ENCODE results near the gene GPR101. TPM values are rescaled to one million over a fixed set of nuclear protein-coding genes. Genes with fewer than 3 reads are reported as not detected.

GPR101 gene
- total RNA-seq, 1 donor from 2014 or later: not detected

DNA sequence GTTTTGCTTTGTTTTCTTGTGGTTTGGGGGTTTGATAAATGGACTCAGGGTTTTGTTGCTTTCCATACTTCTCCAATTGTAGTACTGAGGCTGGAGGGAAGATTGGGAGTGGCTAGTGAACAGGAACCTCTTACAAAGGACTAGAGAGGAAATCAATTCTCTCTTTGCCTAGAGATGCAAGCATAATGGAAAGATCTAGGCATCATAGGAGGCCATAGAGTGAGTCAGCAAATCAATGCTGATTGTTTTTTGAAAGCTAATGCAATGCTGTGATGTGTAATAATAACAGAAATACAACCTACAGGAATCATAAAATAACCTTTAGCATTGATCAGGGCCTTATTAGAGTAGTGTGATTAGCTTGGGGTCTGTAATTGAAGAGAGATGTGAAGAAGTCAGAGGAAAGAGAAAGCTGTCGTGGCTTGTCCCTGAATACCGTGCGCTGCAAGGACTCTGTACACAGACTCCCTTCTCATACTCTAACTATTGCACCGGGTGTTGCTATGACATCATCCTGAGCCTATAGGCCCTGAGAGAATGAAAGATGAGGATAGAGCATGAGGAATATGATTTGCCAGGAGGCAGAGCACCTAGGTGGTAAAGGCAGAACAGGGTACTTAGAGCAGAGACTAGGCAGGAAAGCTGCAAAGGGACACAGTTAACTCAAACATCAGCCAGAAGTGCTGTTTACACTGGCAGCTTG is 29.3 kb upstream of the GPR101 start:
- Mint-ChIP-seq H3K27ac (peak overlapping the region; percentile 25), H3K27me3 (peaks cover 2% of the 10 kb centered on the region), H3K9me3 (ENCODE audit: low read depth) (peaks cover 20% of the 10 kb centered on the region), H3K36me3 (ENCODE audit: insufficient read depth) (no peaks in the 10 kb centered on the region), H3K4me3 (ENCODE audit: low read depth) (no peak overlapping the region), H3K4me1 (ENCODE audit: low read depth) (peaks cover 9% of the 10 kb centered on the region)
- TF ChIP-seq, protein P1, sequence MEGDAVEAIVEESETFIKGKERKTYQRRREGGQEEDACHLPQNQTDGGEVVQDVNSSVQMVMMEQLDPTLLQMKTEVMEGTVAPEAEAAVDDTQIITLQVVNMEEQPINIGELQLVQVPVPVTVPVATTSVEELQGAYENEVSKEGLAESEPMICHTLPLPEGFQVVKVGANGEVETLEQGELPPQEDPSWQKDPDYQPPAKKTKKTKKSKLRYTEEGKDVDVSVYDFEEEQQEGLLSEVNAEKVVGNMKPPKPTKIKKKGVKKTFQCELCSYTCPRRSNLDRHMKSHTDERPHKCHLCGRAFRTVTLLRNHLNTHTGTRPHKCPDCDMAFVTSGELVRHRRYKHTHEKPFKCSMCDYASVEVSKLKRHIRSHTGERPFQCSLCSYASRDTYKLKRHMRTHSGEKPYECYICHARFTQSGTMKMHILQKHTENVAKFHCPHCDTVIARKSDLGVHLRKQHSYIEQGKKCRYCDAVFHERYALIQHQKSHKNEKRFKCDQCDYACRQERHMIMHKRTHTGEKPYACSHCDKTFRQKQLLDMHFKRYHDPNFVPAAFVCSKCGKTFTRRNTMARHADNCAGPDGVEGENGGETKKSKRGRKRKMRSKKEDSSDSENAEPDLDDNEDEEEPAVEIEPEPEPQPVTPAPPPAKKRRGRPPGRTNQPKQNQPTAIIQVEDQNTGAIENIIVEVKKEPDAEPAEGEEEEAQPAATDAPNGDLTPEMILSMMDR (IDR thresholded peaks at IDR 0.05; ENCODE audit: unreplicated experiment): no peak
- DNase-seq (ENCODE audit: low spot score, unreplicated experiment): no peak

DNA sequence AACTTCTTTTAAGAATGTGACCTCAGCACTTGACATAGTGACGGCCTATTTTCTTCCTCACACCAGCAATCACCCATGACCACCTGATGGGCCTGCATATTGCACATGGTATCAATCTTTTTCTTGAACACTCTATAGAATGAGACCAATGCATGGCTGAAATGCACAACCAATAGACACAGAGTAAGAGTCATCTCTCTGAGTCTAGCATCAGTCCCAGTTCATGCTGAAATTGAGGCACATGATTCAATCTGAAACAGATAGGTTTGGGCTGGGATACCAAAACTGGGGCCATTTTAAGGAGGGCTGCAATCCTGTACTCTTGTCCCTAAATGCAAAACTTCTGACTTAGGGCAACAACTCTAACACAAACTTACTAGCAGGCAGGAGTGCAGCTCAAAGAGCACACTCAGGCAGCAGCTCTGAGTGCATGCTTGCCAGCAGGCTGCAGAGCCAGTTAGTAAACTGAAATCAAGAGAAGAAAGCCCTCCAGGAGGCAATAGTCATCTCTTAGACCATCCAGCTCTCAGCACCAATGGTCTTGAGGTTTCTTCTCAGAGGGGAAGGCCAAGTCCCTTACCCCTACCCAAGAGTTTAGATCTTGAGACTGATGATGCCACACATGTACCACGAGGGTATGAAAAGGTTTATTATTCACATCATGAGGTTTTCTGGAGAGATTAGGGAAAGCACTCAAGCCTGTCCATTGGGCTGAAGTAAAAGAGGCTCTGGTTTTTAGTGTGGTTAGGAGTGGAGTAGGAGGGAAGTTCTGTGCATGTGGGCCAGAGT is 24.7 kb upstream of the GPR101 start:
- TF ChIP-seq, protein P1 (IDR thresholded peaks at IDR 0.05; ENCODE audit: unreplicated experiment): no peak
- no peak for DNase-seq (ENCODE audit: low spot score, unreplicated experiment)
- no peak overlapping the region for H3K4me3 Mint-ChIP-seq (ENCODE audit: low read depth)
- H3K27ac Mint-ChIP-seq: no peak overlapping the region
- H3K9me3 Mint-ChIP-seq (ENCODE audit: low read depth): peaks cover 18% of the 10 kb centered on the region
- no peaks in the 10 kb centered on the region for H3K36me3 Mint-ChIP-seq (ENCODE audit: insufficient read depth)
- peaks cover 32% of the 10 kb centered on the region for H3K27me3 Mint-ChIP-seq
- H3K4me1 Mint-ChIP-seq (ENCODE audit: low read depth): peaks cover 8% of the 10 kb centered on the region

DNA sequence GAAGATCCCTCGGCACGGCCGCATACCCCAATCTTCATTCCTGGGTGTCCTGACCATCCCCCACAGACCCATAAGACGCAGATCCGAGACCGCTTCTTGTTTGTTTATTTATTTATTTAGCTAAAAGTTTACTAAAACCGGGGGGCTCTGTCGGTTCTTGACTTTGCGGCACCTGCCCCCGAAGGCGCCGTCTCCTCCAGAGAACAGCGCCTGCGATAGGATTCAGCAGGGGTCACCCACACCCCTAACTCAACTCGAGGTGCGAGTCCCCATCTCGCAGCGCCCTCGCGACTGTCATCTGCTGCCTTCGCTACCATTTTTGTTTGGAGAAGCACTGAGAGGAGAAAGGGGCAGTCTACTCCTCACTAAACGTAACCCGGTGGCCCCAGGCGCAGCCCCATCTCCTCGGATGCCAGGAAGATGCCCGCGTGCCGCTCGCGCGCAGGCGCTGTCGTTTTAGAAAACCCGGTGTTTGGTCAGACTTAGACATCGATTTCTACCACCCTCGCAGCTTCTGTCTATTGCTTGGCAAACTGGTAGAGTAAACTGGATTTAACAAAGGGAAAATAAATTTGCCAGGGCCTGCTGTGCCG is 18.9 kb upstream of the GPR101 start:
- TF ChIP-seq, protein P1 (IDR thresholded peaks at IDR 0.05; ENCODE audit: unreplicated experiment): no peak
- Mint-ChIP-seq H3K4me3 (ENCODE audit: low read depth) (peak overlapping the region; percentile 77), H3K9me3 (ENCODE audit: low read depth) (peaks cover 14% of the 10 kb centered on the region)

DNA sequence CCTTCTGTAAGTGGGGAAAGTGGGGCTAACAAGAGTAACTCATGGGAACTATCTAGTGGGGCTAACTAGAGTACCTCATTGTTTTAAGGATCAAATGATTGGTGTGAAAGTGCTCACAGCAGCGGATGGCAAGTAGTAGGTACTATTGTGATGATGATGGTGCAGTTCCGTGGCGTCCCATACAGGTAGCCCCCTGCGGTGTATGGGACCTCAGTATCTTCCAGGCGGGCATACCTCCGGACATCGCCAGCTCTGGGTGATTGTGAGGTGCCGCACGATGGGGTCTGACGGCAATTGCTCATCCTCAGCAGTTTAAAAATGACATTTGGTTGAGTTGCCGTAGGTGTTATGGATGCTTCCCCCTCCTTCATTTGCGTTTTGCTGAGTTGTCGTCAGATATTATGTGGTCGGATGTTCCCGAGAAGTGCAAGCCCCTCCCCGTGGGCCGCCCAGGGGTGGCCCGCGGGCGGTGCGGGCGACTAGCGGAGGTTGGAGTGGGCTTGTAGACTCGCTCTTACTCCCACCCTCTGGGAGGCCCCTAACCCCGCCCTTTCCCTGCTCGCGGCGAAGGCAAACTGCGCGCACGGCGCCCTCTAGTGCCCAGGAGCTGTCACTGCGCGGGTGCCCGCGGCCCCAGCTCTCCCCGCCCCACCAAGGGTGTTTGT is 18.3 kb upstream of the GPR101 start:
- Mint-ChIP-seq H3K27ac (no peak overlapping the region), H3K4me3 (ENCODE audit: low read depth) (peak overlapping the region; percentile 77), H3K36me3 (ENCODE audit: insufficient read depth) (no peaks in the 10 kb centered on the region), H3K4me1 (ENCODE audit: low read depth) (peaks cover 3% of the 10 kb centered on the region), H3K9me3 (ENCODE audit: low read depth) (peaks cover 16% of the 10 kb centered on the region), H3K27me3 (peaks cover 73% of the 10 kb centered on the region)
- TF ChIP-seq, protein P1 (IDR thresholded peaks at IDR 0.05; ENCODE audit: unreplicated experiment): peak; percentile 80
- DNase-seq (ENCODE audit: low spot score, unreplicated experiment): peak; percentile 67

More for the DNA sequence above, 18.9 kb upstream of the GPR101 start:
- DNase-seq (ENCODE audit: low spot score, unreplicated experiment): no peak
- no peaks in the 10 kb centered on the region for H3K36me3 Mint-ChIP-seq (ENCODE audit: insufficient read depth)
- peaks cover 72% of the 10 kb centered on the region for H3K27me3 Mint-ChIP-seq
- H3K27ac Mint-ChIP-seq: no peak overlapping the region
- peaks cover 3% of the 10 kb centered on the region for H3K4me1 Mint-ChIP-seq (ENCODE audit: low read depth)

DNA sequence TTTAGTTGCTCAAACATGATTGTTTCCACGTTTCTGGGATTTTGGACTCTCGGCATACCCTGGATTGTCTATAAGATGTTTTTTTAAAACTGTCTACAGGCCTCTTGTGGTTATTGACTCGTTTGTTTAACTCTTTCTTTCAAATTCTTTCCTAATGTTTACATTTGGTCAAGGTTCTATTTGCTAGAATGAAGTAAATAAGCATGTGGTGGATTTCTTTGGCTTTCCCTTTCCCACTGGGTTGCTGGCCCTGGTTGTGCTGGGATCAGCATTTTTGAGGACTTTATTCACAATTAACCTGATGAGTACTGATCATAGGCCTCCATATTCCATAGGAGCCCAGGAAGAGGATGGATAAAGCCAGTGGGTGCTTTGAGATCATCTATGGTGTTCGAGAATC is 11.1 kb upstream of the GPR101 start:
- Mint-ChIP-seq H3K27me3 (peaks cover 17% of the 10 kb centered on the region), H3K36me3 (ENCODE audit: insufficient read depth) (no peaks in the 10 kb centered on the region), H3K4me1 (ENCODE audit: low read depth) (peaks cover 4% of the 10 kb centered on the region), H3K27ac (no peak overlapping the region), H3K4me3 (ENCODE audit: low read depth) (no peak overlapping the region), H3K9me3 (ENCODE audit: low read depth) (peaks cover 45% of the 10 kb centered on the region)
- DNase-seq (ENCODE audit: low spot score, unreplicated experiment): no peak
- TF ChIP-seq, protein P1 (IDR thresholded peaks at IDR 0.05; ENCODE audit: unreplicated experiment): no peak
